Calu3 (cell line): ENCODE data around the gene CCDC175. TPM values are rescaled to one million over a fixed set of nuclear protein-coding genes. Genes with fewer than 3 reads are reported as not detected.

Experiments
- BruUV-seq: library from RNA; stranded (reverse); fragments of 400-500 nt; replicated peaks from 2 replicates; lab custom pipeline; 2021; lab: Mats Ljungman, UMichigan
- CTCF ChIA-PET: fragments of 300-600 bp; sonication (Branson Sonifier 250); formaldehyde crosslinking; loops from one replicate; lab custom pipeline; 2022; ENCODE audit warnings: antibody characterized with exemption; lab: Charles Lee
- DNase-seq: peaks from one replicate; pipeline ENCODE4 v3.0.0; 2022
- H3K27ac Mint-ChIP-seq: one replicate; pipeline ENCODE4 v1.8.0; 2022; ENCODE audit warnings: mixed read lengths; ENCODE audit not compliant: unreplicated experiment
- H3K27me3 Mint-ChIP-seq: one replicate; pipeline ENCODE4 v1.8.0; 2022; ENCODE audit warnings: mixed read lengths; ENCODE audit not compliant: unreplicated experiment
- H3K36me3 Mint-ChIP-seq: one replicate; pipeline ENCODE4 v1.8.0; 2022; ENCODE audit warnings: mild to moderate bottlenecking, moderate library complexity, mixed read lengths; ENCODE audit not compliant: insufficient read depth, unreplicated experiment
- H3K4me1 Mint-ChIP-seq: one replicate; pipeline ENCODE4 v1.8.0; 2022; ENCODE audit warnings: mild to moderate bottlenecking, low read depth, mixed read lengths; ENCODE audit not compliant: unreplicated experiment
- H3K4me3 Mint-ChIP-seq: one replicate; pipeline ENCODE4 v1.8.0; 2022; ENCODE audit warnings: mild to moderate bottlenecking, low read depth, moderate library complexity, mixed read lengths; ENCODE audit not compliant: unreplicated experiment
- H3K9me3 Mint-ChIP-seq: one replicate; pipeline ENCODE4 v1.8.0; 2022; ENCODE audit warnings: low read depth, mixed read lengths; ENCODE audit not compliant: unreplicated experiment
- intact Hi-C: fragments of 100-400 bp; cut with micrococcal nuclease; formaldehyde crosslinking; loops from one replicate; pipeline ENCODE4 v1.10.0; 2022; ENCODE audit not compliant: unreplicated experiment
- total RNA-seq: library from RNA; stranded (reverse); gene quantifications from 2 replicates; pipeline ENCODE4 v1.2.3, GENCODE V29; 2022
- TF ChIP-seq, protein P1 (sequence below): fragments of 200-600 bp; IDR thresholded peaks from one replicate; pipeline ENCODE4 v1.8.0; 2022; ENCODE audit warnings: antibody characterized with exemption; ENCODE audit not compliant: unreplicated experiment

The CCDC175 gene
- total RNA-seq, 1 experiment from 2014 or later = not detected

DNA sequence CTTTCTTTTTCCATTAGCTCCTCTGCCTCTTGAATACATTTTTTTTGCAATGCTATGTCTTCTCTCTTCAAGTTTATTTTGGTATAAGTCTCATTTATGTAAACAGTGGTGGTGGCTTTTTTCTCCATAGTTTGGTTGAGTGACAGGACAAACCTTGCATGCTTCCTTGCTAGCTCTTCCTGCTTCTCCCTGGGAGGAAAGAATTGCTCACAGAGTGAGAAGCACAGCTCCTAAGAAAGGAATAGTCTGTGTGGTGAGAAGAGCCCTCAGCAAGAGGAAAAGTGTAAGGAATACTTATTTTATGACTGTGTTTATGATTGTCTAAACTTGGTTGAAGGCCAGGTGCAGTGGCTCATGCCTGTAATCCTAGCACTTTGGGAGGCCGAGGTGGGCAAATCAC lies 11.5 kb downstream of the CCDC175 start:
- TF ChIP-seq, protein P1, sequence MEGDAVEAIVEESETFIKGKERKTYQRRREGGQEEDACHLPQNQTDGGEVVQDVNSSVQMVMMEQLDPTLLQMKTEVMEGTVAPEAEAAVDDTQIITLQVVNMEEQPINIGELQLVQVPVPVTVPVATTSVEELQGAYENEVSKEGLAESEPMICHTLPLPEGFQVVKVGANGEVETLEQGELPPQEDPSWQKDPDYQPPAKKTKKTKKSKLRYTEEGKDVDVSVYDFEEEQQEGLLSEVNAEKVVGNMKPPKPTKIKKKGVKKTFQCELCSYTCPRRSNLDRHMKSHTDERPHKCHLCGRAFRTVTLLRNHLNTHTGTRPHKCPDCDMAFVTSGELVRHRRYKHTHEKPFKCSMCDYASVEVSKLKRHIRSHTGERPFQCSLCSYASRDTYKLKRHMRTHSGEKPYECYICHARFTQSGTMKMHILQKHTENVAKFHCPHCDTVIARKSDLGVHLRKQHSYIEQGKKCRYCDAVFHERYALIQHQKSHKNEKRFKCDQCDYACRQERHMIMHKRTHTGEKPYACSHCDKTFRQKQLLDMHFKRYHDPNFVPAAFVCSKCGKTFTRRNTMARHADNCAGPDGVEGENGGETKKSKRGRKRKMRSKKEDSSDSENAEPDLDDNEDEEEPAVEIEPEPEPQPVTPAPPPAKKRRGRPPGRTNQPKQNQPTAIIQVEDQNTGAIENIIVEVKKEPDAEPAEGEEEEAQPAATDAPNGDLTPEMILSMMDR = no peak
- Mint-ChIP-seq H3K27ac (no peak overlapping the region), H3K4me1 (no peaks in the 10 kb centered on the region), H3K36me3 (no peaks in the 10 kb centered on the region), H3K4me3 (no peak overlapping the region), H3K27me3 (peaks cover 22% of the 10 kb centered on the region), H3K9me3 (no peaks in the 10 kb centered on the region)
- CTCF ChIA-PET = interaction anchor here (1.3 kb wide), 1 partner anchor 81 kb away, joined by 3 read pairs; the partner anchor contains the start of genes JKAMP and L3HYPDH
- DNase-seq = no peak
- intact Hi-C loops = no loop called here
- BruUV-seq = no TSS peak

- Mint-ChIP-seq H3K4me3 (no peak overlapping the region), H3K27me3 (peaks cover 22% of the 10 kb centered on the region), H3K27ac (no peak overlapping the region), H3K36me3 (no peaks in the 10 kb centered on the region), H3K9me3 (no peaks in the 10 kb centered on the region), H3K4me1 (no peaks in the 10 kb centered on the region)
- intact Hi-C loops = no loop called here
- CTCF ChIA-PET = no interaction called here
- TF ChIP-seq, protein P1 = no peak
- DNase-seq = no peak
- BruUV-seq = no TSS peak
Measured at GRCh38 chr14:59564366-59564765, 12.2 kb downstream of the CCDC175 start.

- Mint-ChIP-seq H3K27ac (no peak overlapping the region), H3K4me3 (no peak overlapping the region), H3K36me3 (no peaks in the 10 kb centered on the region), H3K27me3 (no peaks in the 10 kb centered on the region), H3K4me1 (no peaks in the 10 kb centered on the region), H3K9me3 (peaks cover 2% of the 10 kb centered on the region)
- intact Hi-C loops = no loop called here
- TF ChIP-seq, protein P1 = no peak
- CTCF ChIA-PET = interaction anchor here (0.7 kb wide), 1 partner anchor 605 kb away, joined by 3 read pairs; no protein-coding TSS in a partner anchor
- DNase-seq = no peak
- BruUV-seq = no TSS peak
Measured at GRCh38 chr14:59547310-59547709, 29.3 kb downstream of the CCDC175 start.

- no peak for DNase-seq
- TF ChIP-seq, protein P1 = no peak
- intact Hi-C loops = no loop called here
- peaks cover 2% of the 10 kb centered on the region for H3K9me3 Mint-ChIP-seq
- no peak overlapping the region for H3K27ac Mint-ChIP-seq
- CTCF ChIA-PET = no interaction called here
- H3K36me3 Mint-ChIP-seq = no peaks in the 10 kb centered on the region
- BruUV-seq = no TSS peak
- no peak overlapping the region for H3K4me3 Mint-ChIP-seq
- no peaks in the 10 kb centered on the region for H3K27me3 Mint-ChIP-seq
- H3K4me1 Mint-ChIP-seq = no peaks in the 10 kb centered on the region
Measured at GRCh38 chr14:59543873-59544272, 32.7 kb downstream of the CCDC175 start.
